Testis (tissue), 3 donors: Measurements from ENCODE around the gene CACNB4. TPM values are rescaled to one million over a fixed set of nuclear protein-coding genes. Genes with fewer than 3 reads are reported as not detected.

Source experiments
- DNase-seq: peaks from one replicate; pipeline ENCODE4 v3.0.0-alpha.2; 2019
- H3K27ac ChIP-seq, 2 donors: fragments of 200-600 bp; sonication (generic); one replicate each; pipeline ENCODE4 v1.5.1; 2019
- H3K27me3 ChIP-seq: fragments of 200-600 bp; sonication (generic); one replicate; pipeline ENCODE4 v1.5.1; 2019
- H3K36me3 ChIP-seq: fragments of 200-600 bp; sonication (generic); one replicate; pipeline ENCODE4 v1.5.1; 2017; ENCODE audit warnings: low read depth; ENCODE audit errors: missing control alignments
- H3K4me1 ChIP-seq: fragments of 200-600 bp; sonication (generic); one replicate; pipeline ENCODE4 v1.5.1; 2019
- H3K4me3 ChIP-seq, 2 donors: fragments of 200-600 bp; sonication (generic); one replicate each; pipeline ENCODE4 v1.5.1; 2017 to 2019
- H3K9me3 ChIP-seq: fragments of 200-600 bp; sonication (generic); one replicate; pipeline ENCODE4 v1.5.1; 2017
- CTCF ChIP-seq, 3 experiments: fragments of 450-650 bp in 2 of 3; fragments of 200-600 bp in 1 of 3; sonication (generic) in 1 of 3; IDR thresholded peaks; one replicate each; pipeline ENCODE4 v1.5.1; 2016 to 2019; ENCODE audit warnings: antibody characterized with exemption in 3 of 3, mild to moderate bottlenecking in 2 of 3, moderate library complexity in 1 of 3
- POLR2A ChIP-seq: fragments of 450-650 bp; IDR thresholded peaks from one replicate; pipeline ENCODE4 v1.6.1; 2017; ENCODE audit warnings: antibody characterized with exemption, mild to moderate bottlenecking, moderate library complexity
- WGBS, 2 donors: methylation state at CpG; one replicate each; pipeline ENCODE4 v1.1.5; 2018; 5-methylcytosine and 5-hydroxymethylcytosine counted together
- intact Hi-C: fragments of 100-400 bp; cut with DNase I; formaldehyde crosslinking; loops from one replicate; pipeline ENCODE4 v1.15.1; 2023; ENCODE audit warnings: low total_unique reads
- polyA plus RNA-seq: library from polyadenylated mRNA; stranded (reverse); fragments of 350-450 nt; fragmentation: Illumina TruSeq; extraction: RNeasy Lipid Tissue Mini Kit (QIAGEN cat#74804); gene quantifications from one replicate; pipeline ENCODE4 v1.2.3, GENCODE V29; 2014; ENCODE audit warnings: low read depth, low replicate concordance; ENCODE audit not compliant: insufficient read depth
- total RNA-seq, 2 donors: library from RNA; depleted of rRNA; stranded (reverse); fragments of >200 nt; gene quantifications; one replicate each; pipeline ENCODE4 v1.2.3, GENCODE V29; 2016

The CACNB4 gene
- total and polyA plus RNA-seq, 3 donors from 2014 or later, result 7.8 to 83.8 (median 82.2) TPM

DNA sequence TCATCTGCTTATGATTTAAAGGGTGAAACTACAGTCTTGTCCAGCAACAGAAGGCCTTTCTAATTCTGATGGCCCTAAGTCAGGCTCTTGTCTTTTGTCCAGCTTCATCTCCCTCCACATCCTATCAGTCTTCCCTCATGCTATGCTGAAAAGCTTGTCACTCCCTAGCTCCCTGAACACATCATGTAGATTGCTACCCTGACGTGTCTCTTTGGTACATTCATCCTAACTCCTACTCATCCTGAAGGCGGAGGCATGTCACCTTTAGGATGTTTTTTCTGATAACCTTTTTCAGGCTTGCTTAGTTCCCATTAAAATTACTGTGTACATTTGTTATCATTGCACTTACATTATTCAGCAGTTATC is 192.2 kb downstream of the CACNB4 start:
- Histone ChIP-seq H3K27ac (no peak overlapping the region), H3K9me3 (no peaks in the 10 kb centered on the region), H3K27me3 (no peaks in the 10 kb centered on the region), H3K36me3 (no peaks in the 10 kb centered on the region), H3K4me1 (no peaks in the 10 kb centered on the region), H3K4me3 (no peak overlapping the region)
- TF ChIP-seq POLR2A (no peak), CTCF (IDR thresholded peaks at IDR 0.05) (no peak)
- DNase-seq, result no peak
- intact Hi-C loops, result no loop called here
- WGBS, 2 donors, result 70 to 77% methylated on average over 2 of the region's 2 CpGs

- 82 to 92% methylated on average over 2 of the region's 2 CpGs for WGBS, 2 donors
- no peak overlapping the region for H3K4me3 ChIP-seq
- intact Hi-C loops, result no loop called here
- H3K4me1 ChIP-seq, result no peaks in the 10 kb centered on the region
- no peak overlapping the region for H3K27ac ChIP-seq
- no peaks in the 10 kb centered on the region for H3K27me3 ChIP-seq
- no peak for DNase-seq
- H3K9me3 ChIP-seq, result no peaks in the 10 kb centered on the region
- H3K36me3 ChIP-seq, result no peaks in the 10 kb centered on the region
- TF ChIP-seq POLR2A, result no peak
- no peak for TF ChIP-seq CTCF (IDR thresholded peaks at IDR 0.05)
These were observed 192.7 kb downstream of the CACNB4 start for GRCh38 chr2:151905963-151906632.

DNA sequence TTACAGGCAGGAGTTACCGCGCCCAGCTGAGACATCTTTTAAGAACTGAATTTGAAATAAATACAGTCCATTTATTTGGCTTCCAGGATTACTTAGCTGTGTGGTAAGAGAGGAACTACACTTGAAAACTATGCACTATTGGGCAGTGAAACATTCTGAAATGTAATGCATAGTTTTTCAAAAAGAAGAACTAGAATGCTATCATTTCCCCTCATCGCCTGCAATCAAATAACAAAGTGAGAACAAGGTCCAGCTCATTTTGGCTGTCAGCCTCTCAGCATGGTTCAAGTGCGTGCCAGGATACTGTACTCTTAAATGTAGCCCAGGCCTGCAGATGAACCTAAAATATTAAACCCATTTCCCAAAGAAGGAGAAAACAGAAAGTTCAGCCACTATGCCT is 194.0 kb downstream of the CACNB4 start:
- no peaks in the 10 kb centered on the region for H3K27me3 ChIP-seq
- no peak overlapping the region for H3K4me3 ChIP-seq
- H3K27ac ChIP-seq, result no peak overlapping the region
- 84 to 85% methylated on average over 4 of the region's 4 CpGs for WGBS, 2 donors
- no peak for DNase-seq
- H3K36me3 ChIP-seq, result no peaks in the 10 kb centered on the region
- H3K9me3 ChIP-seq, result no peaks in the 10 kb centered on the region
- intact Hi-C loops, result no loop called here
- H3K4me1 ChIP-seq, result no peaks in the 10 kb centered on the region
- TF ChIP-seq POLR2A (no peak), CTCF (IDR thresholded peaks at IDR 0.05) (no peak)

DNA sequence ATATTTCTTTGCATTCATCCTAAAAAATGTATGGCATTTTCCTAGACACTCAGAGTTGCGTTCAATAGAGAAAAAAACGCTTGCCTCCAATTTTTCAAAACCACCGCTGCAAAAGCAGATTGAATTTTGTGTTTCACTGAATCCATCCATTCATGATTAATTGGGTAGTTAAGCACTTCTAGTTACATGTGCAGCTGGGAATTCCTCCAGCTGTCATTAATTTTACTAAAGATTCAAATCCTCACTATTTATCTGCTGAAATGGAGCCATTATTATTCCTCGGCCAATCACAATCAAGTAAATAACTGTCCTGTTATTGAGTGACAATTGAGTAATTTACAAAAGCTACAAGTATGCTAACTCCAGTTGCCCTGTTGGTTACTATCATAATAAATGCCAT is 194.8 kb downstream of the CACNB4 start:
- Histone ChIP-seq H3K4me1 (no peaks in the 10 kb centered on the region), H3K9me3 (no peaks in the 10 kb centered on the region), H3K4me3 (no peak overlapping the region), H3K36me3 (no peaks in the 10 kb centered on the region), H3K27ac (no peak overlapping the region), H3K27me3 (no peaks in the 10 kb centered on the region)
- 88 to 89% methylated on average over 4 of the region's 4 CpGs for WGBS, 2 donors
- intact Hi-C loops, result no loop called here
- no peak for TF ChIP-seq POLR2A
- DNase-seq, result no peak

GRCh38 chr2:151902829-151903228 is 196.0 kb downstream of the CACNB4 start:
- H3K4me3 ChIP-seq, result no peak overlapping the region

More at GRCh38 chr2:151902829-151903228, 196.0 kb downstream of the CACNB4 start:
- intact Hi-C loops, result no loop called here
- DNase-seq, result no peak
- no peaks in the 10 kb centered on the region for H3K27me3 ChIP-seq
- 40 to 52% methylated on average over 3 of the region's 3 CpGs for WGBS, 2 donors
- no peaks in the 10 kb centered on the region for H3K9me3 ChIP-seq
- no peaks in the 10 kb centered on the region for H3K4me1 ChIP-seq
- TF ChIP-seq CTCF (IDR thresholded peaks at IDR 0.05) (no peak), POLR2A (no peak)
- no peak overlapping the region for H3K27ac ChIP-seq
- H3K36me3 ChIP-seq, result no peaks in the 10 kb centered on the region
